Omental fat pad (tissue), 4 donors: ENCODE results near the gene DNA2. TPM values are rescaled to one million over a fixed set of nuclear protein-coding genes. Genes with fewer than 3 reads are reported as not detected.
"Not testable (repeated sequence)": the region's sequence is repeated elsewhere in the genome, so short reads cannot be mapped to it uniquely, and the experiment has no call there.

Experiments used
- ATAC-seq: fragments of 150-250 bp; one replicate; pipeline ENCODE4 v1.9.1; 2016; ENCODE audit warnings: mild to moderate bottlenecking, moderate library complexity; ENCODE audit not compliant: low FRiP score
- DNase-seq: peaks from one replicate; pipeline ENCODE4 v3.0.0-alpha.2; 2019; ENCODE audit warnings: low spot score
- total RNA-seq, 4 donors: library from RNA; depleted of rRNA; stranded (reverse); fragments of >200 nt; gene quantifications; one replicate each; pipeline ENCODE4 v1.1.0, GENCODE V29; 2016
- TF ChIP-seq, protein P1 (sequence below), 3 donors: fragments of 450-650 bp; IDR thresholded peaks; one replicate each; pipeline ENCODE4 v1.5.1; 2016 to 2017; ENCODE audit warnings: antibody characterized with exemption in 3 of 3, mild to moderate bottlenecking in 3 of 3, moderate library complexity in 2 of 3

Gene DNA2
- total RNA-seq, result 1 to 10 TPM; 2.3 to 4.1 (median 3.3) TPM

DNA sequence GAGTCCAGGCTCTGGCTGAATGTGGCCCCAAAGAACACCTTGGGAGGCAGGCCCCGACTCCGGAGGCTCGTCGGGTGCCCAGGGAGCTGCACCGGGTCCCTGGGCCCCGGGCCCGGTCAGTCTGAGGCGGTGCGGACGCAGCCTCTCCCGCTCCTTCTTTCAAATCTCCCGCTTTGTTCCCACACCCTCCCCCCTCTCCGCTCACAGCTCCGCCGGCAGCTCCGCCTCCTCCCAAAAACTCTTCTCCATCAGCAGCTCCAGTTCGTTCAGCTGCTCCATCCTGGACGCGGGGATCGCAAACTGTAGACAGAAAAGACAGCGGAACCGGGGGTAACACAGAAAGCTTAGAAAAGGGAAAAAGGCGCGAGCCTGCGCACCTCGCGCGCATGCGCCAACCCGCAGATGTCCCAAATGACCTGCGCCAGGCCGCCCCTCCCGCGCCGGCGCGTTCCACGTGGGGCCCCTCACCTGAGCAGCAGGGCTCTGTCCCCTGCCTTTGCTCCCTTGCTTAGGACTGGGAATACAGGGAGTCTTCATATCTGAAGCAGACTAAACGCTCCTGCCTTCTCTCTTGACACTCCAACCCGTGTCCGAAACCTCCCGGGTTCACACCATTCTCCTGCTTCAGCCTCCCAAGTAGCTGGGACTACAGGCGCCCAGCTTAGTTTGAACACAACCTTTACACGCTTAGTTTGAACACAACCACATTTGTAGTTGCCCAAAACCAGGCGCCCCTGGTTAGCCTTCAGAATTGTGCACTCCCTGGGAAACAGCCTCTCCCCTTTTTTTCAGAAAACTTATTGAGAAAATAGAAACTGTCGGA, at the start of gene DNA2:
Gene DNA2 (minus strand): TSS at position 388 of the 823 bp plus-strand sequence. CDS start 109 bp downstream, at position 279.
- DNase-seq, result peak; percentile 23
- peak; percentile 82 for ATAC-seq
- TF ChIP-seq, protein P1, sequence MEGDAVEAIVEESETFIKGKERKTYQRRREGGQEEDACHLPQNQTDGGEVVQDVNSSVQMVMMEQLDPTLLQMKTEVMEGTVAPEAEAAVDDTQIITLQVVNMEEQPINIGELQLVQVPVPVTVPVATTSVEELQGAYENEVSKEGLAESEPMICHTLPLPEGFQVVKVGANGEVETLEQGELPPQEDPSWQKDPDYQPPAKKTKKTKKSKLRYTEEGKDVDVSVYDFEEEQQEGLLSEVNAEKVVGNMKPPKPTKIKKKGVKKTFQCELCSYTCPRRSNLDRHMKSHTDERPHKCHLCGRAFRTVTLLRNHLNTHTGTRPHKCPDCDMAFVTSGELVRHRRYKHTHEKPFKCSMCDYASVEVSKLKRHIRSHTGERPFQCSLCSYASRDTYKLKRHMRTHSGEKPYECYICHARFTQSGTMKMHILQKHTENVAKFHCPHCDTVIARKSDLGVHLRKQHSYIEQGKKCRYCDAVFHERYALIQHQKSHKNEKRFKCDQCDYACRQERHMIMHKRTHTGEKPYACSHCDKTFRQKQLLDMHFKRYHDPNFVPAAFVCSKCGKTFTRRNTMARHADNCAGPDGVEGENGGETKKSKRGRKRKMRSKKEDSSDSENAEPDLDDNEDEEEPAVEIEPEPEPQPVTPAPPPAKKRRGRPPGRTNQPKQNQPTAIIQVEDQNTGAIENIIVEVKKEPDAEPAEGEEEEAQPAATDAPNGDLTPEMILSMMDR (IDR thresholded peaks at IDR 0.05), result no peak

DNA sequence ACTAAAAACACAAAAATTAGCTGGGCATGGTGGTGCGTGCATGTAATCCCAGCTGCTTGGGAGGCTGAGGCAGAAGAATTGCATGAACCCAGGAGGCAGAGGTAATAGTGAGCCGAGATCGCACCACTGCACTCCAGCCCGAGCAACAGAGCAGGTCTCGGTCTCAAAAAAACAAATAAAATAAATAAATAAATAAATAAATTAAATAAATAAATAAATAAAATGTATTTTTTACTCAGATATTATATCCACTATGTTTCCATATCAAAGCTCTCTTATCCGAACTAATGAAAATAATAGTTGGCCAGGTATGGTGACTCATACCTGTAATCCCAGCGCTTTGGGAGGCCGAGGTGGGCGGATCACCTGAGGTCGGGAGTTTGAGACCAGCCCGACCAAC, 46.8 kb upstream of the DNA2 start:
- DNase-seq, ATAC-seq: not testable (repeated sequence)

DNA sequence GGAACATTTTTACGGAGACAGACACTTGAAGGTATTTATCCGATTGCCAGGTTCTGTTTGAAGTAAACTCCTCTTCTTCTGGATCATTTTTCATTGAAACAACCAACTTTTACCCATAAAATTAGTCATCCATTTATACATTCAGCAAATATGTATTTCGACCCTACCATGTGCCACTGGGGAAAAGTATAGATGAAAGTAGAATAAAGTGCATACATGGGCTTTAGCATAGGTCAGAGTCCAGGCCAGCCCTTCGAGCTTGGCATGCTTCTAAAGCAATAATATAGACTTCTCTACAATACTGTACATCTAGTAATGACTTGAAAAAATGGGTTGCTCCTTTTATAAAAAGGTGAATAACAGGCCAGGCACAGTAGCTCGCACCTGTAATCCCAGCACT, 45.4 kb upstream of the DNA2 start:
- ATAC-seq, result no peak
- DNase-seq, result no peak
- TF ChIP-seq, protein P1 (IDR thresholded peaks at IDR 0.05), result no peak

GRCh38 chr10:68516766-68517165, 45.0 kb upstream of the DNA2 start:
- TF ChIP-seq, protein P1 (IDR thresholded peaks at IDR 0.05), result no peak
- no peak for DNase-seq
- ATAC-seq, result no peak

GRCh38 chr10:68516216-68516615, 44.4 kb upstream of the DNA2 start:
- DNase-seq, ATAC-seq: not testable (repeated sequence)

- DNase-seq, result no peak
- TF ChIP-seq, protein P1 (IDR thresholded peaks at IDR 0.05), result no peak
- ATAC-seq, result no peak
Observed at GRCh38 chr10:68508090-68508489, 36.3 kb upstream of the DNA2 start.

DNA sequence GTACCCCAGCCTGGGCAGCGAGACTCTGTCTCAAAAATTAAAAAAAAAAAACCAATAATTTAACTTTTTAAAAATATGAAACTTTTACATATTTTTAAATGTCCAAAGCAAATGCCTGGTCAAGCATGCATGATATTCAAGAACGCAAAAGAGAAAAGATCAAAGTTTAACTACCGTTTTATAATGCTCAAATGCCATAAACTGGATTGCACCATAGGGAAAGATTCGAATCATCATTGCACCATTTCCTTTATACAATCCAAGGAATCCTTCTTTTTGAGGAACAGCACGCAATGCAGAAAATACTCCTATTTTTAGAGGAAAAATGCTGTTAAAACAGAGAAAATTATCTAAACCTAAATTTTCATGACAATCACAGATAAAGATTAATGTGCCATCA, 34.6 kb upstream of the DNA2 start:
- no peak for DNase-seq
- no peak for ATAC-seq
- TF ChIP-seq, protein P1 (IDR thresholded peaks at IDR 0.05), result no peak

GRCh38 chr10:68502846-68503245, 31.1 kb upstream of the DNA2 start:
- TF ChIP-seq, protein P1 (IDR thresholded peaks at IDR 0.05), result no peak

More at GRCh38 chr10:68502846-68503245, 31.1 kb upstream of the DNA2 start:
- ATAC-seq (no peak), DNase-seq (no peak)
